ENCODE measurements around the gene CAPZB. TPM values are rescaled to one million over a fixed set of nuclear protein-coding genes. Genes with fewer than 3 reads are reported as not detected.

CAPZB gene
- total and polyA plus RNA-seq, 7 experiments from 2014 or later: 216 to 559 (median 327) TPM

- CTCF ChIA-PET: interaction anchor here (1.1 to 1.4 kb wide), 2 partner anchors 10 to 93 kb away, joined by 3 to 4 read pairs; no protein-coding TSS in a partner anchor
- peak in 4 of 9 donors; percentile 31 to 46 (median 38) for DNase-seq
These were observed 971 bp downstream of the CAPZB start for GRCh38 chr1:19484338-19484797.

GRCh38 chr1:19483691-19484090 is 1.6 kb downstream of the CAPZB start:
- CTCF ChIA-PET: interaction anchor here (1.1 to 1.6 kb wide), 7 partner anchors 9 to 93 kb away, joined by 3 to 5 read pairs (median 4); no protein-coding TSS in a partner anchor
- H3K27ac Mint-ChIP-seq: peak overlapping the region; percentile 86 to 97 (median 92)
- H3K9me3 Mint-ChIP-seq: no peaks in the 10 kb centered on the region
- no peaks in the 10 kb centered on the region for H3K27me3 ChIP-seq (ENCODE audit: control insufficient read depth in 2 of 2, insufficient read depth in 2 of 2, low read length in 2 of 2)
- peaks cover 69 to 75% of the 10 kb centered on the region in 2 donors for H3K4me1 ChIP-seq (ENCODE audit: control insufficient read depth in 2 of 2, insufficient read depth in 2 of 2, low read length in 2 of 2)
- intact Hi-C loops (cut with micrococcal nuclease): loop anchor here (1.0 to 10.0 kb wide), 6 partner anchors 14 to 529 kb away; partner anchors contain the start of genes IFFO2 (in 1 of the 2), NBL1 (in 1 of the 2) and UBR4 (in 1 of the 2)
- peak overlapping the region; percentile 65 for H3K4me3 ChIP-seq (ENCODE audit: low read length)
- peaks cover 0 to 25% (median 0%) of the 10 kb centered on the region in 3 experiments for H3K36me3 ChIP-seq (ENCODE audit: control insufficient read depth in 2 of 3, insufficient read depth in 3 of 3, low read length in 3 of 3)
- peak overlapping the region; percentile 88 to 98 (median 94) for H3K4me3 Mint-ChIP-seq
- no peaks in the 10 kb centered on the region for H3K9me3 ChIP-seq (ENCODE audit: control insufficient read depth in 2 of 3, low read length in 3 of 3)
- DNase-seq (no peak), ATAC-seq (no peak)
- H3K36me3 Mint-ChIP-seq: peaks cover 0 to 25% (median 11%) of the 10 kb centered on the region in 5 donors
- no peaks in the 10 kb centered on the region for H3K27me3 Mint-ChIP-seq
- peak overlapping the region; percentile 97 for H3K27ac ChIP-seq (ENCODE audit: low read depth, low read length)
- POLR2A ChIA-PET: interaction anchor here (0.6 to 13.5 kb wide), 10 partner anchors 10 to 1691 kb away, joined by 3 to 492 read pairs (median 4); a partner anchor contains a TSS
- peaks cover 70 to 82% (median 78%) of the 10 kb centered on the region in 7 donors for H3K4me1 Mint-ChIP-seq

More at GRCh38 chr1:19484338-19484797, 971 bp downstream of the CAPZB start:
- no peaks in the 10 kb centered on the region for H3K27me3 ChIP-seq (ENCODE audit: control insufficient read depth in 2 of 2, insufficient read depth in 2 of 2, low read length in 2 of 2)
- Mint-ChIP-seq H3K4me1 (peaks cover 71 to 79% (median 75%) of the 10 kb centered on the region in 7 donors), H3K36me3 (peaks cover 0 to 25% (median 11%) of the 10 kb centered on the region in 5 donors), H3K27ac (peak overlapping the region; percentile 86 to 97 (median 92)), H3K27me3 (no peaks in the 10 kb centered on the region), H3K4me3 (peak overlapping the region; percentile 88 to 98 (median 94)), H3K9me3 (no peaks in the 10 kb centered on the region)
- POLR2A ChIA-PET: interaction anchor here (0.6 to 13.5 kb wide), 10 partner anchors 17 to 1691 kb away, joined by 3 to 492 read pairs (median 4); a partner anchor contains a TSS
- ATAC-seq: no peak
- peaks cover 0 to 22% (median 0%) of the 10 kb centered on the region in 3 experiments for H3K36me3 ChIP-seq (ENCODE audit: control insufficient read depth in 2 of 3, insufficient read depth in 3 of 3, low read length in 3 of 3)
- H3K27ac ChIP-seq (ENCODE audit: low read depth, low read length): peak overlapping the region; percentile 97
- H3K4me1 ChIP-seq (ENCODE audit: control insufficient read depth in 2 of 2, insufficient read depth in 2 of 2, low read length in 2 of 2): peaks cover 64 to 71% of the 10 kb centered on the region in 2 donors
- intact Hi-C loops (cut with micrococcal nuclease): loop anchor here (2.0 to 10.0 kb wide), 4 partner anchors 37 to 530 kb away; partner anchors contain the start of genes IFFO2 (in 1 of the 2), NBL1 (in 1 of the 2) and UBR4 (in 1 of the 2)
- peak overlapping the region; percentile 65 for H3K4me3 ChIP-seq (ENCODE audit: low read length)
- no peaks in the 10 kb centered on the region for H3K9me3 ChIP-seq (ENCODE audit: control insufficient read depth in 2 of 3, low read length in 3 of 3)

DNA sequence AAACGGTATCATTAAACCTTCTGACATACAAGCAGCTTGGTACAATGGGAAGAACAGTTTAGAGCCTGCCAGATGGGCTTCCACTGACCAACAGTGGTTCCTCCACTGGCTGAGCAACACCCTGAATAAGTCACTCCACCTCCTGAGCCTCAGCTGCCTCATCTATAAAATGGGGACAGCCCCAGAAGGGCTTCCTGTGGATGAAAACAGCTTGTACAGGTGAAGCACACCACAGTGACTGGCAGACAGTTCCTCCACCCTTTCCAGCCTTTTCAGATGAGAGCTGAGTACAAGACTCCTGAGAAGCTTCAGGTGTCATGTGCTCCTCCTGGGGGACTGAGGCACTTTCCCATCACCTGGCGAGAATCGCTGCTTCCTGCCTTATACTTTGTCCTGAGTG is 2.1 kb downstream of the CAPZB start:
- Mint-ChIP-seq H3K9me3 (no peaks in the 10 kb centered on the region), H3K4me3 (peak overlapping the region; percentile 88 to 98 (median 94)), H3K27ac (peak overlapping the region; percentile 86 to 97 (median 92)), H3K36me3 (peaks cover 0 to 25% (median 11%) of the 10 kb centered on the region in 5 donors), H3K4me1 (peaks cover 71 to 82% (median 79%) of the 10 kb centered on the region in 7 donors), H3K27me3 (no peaks in the 10 kb centered on the region)
- Histone ChIP-seq H3K4me3 (ENCODE audit: low read length) (peak overlapping the region; percentile 65), H3K9me3 (ENCODE audit: control insufficient read depth in 2 of 3, low read length in 3 of 3) (no peaks in the 10 kb centered on the region), H3K27me3 (ENCODE audit: control insufficient read depth in 2 of 2, insufficient read depth in 2 of 2, low read length in 2 of 2) (no peaks in the 10 kb centered on the region), H3K36me3 (ENCODE audit: control insufficient read depth in 2 of 3, insufficient read depth in 3 of 3, low read length in 3 of 3) (peaks cover 0 to 25% (median 0%) of the 10 kb centered on the region in 3 experiments), H3K27ac (ENCODE audit: low read depth, low read length) (peak overlapping the region; percentile 97), H3K4me1 (ENCODE audit: control insufficient read depth in 2 of 2, insufficient read depth in 2 of 2, low read length in 2 of 2) (peaks cover 72 to 75% of the 10 kb centered on the region in 2 donors)
- intact Hi-C loops (cut with micrococcal nuclease): loop anchor here (1.0 to 10.0 kb wide), 4 partner anchors 14 to 528 kb away; partner anchors contain the start of gene IFFO2 (in 1 of the 2)
- CTCF ChIA-PET: interaction anchor here (0.9 to 1.6 kb wide), 8 partner anchors 9 to 92 kb away, joined by 3 to 5 read pairs (median 4); no protein-coding TSS in a partner anchor
- DNase-seq (peak in 2 of 9 donors; percentile 24 to 51), ATAC-seq (no peak)
- POLR2A ChIA-PET: interaction anchor here (0.6 to 13.5 kb wide), 9 partner anchors 11 to 114 kb away, joined by 3 to 492 read pairs (median 4); a partner anchor contains a TSS

GRCh38 chr1:19481826-19482398 is 3.4 kb downstream of the CAPZB start:
- peak overlapping the region; percentile 42 to 98 (median 94) for H3K4me3 Mint-ChIP-seq

GRCh38 chr1:19480282-19480681 is 5.1 kb downstream of the CAPZB start:
- Histone ChIP-seq H3K27ac (ENCODE audit: low read depth, low read length) (peak overlapping the region; percentile 75), H3K9me3 (ENCODE audit: control insufficient read depth in 2 of 3, low read length in 3 of 3) (no peaks in the 10 kb centered on the region), H3K4me1 (ENCODE audit: control insufficient read depth in 2 of 2, insufficient read depth in 2 of 2, low read length in 2 of 2) (peaks cover 87 to 89% of the 10 kb centered on the region in 2 donors), H3K4me3 (ENCODE audit: low read length) (no peak overlapping the region), H3K36me3 (ENCODE audit: control insufficient read depth in 2 of 3, insufficient read depth in 3 of 3, low read length in 3 of 3) (peaks cover 0 to 25% (median 0%) of the 10 kb centered on the region in 3 experiments), H3K27me3 (ENCODE audit: control insufficient read depth in 2 of 2, insufficient read depth in 2 of 2, low read length in 2 of 2) (no peaks in the 10 kb centered on the region)
- ATAC-seq (no peak), DNase-seq (no peak)
- Mint-ChIP-seq H3K9me3 (no peaks in the 10 kb centered on the region), H3K27me3 (no peaks in the 10 kb centered on the region), H3K4me1 (peaks cover 74 to 89% (median 86%) of the 10 kb centered on the region in 7 donors), H3K36me3 (peaks cover 0 to 23% (median 14%) of the 10 kb centered on the region in 5 donors), H3K27ac (peak overlapping the region; percentile 63 to 97 (median 89)), H3K4me3 (peak overlapping the region in 9 of 10 donors; percentile 32 to 98 (median 58))
- ChIA-PET CTCF (interaction anchor here (0.6 to 1.8 kb wide), 4 partner anchors 9 to 68 kb away, joined by 3 to 6 read pairs (median 4); no protein-coding TSS in a partner anchor), POLR2A (interaction anchor here (0.6 to 13.5 kb wide), 4 partner anchors 13 to 43 kb away, joined by 3 to 492 read pairs (median 4); no protein-coding TSS in a partner anchor)
- intact Hi-C loops (cut with micrococcal nuclease): loop anchor here (5.0 to 10.0 kb wide), 2 partner anchors 33 to 525 kb away; partner anchors contain the start of gene IFFO2 (in 1 of the 2)

More at GRCh38 chr1:19481826-19482398, 3.4 kb downstream of the CAPZB start:
- no peak for DNase-seq
- H3K4me1 ChIP-seq (ENCODE audit: control insufficient read depth in 2 of 2, insufficient read depth in 2 of 2, low read length in 2 of 2): peaks cover 76 to 79% of the 10 kb centered on the region in 2 donors
- Mint-ChIP-seq H3K27ac (peak overlapping the region; percentile 12 to 97 (median 86)), H3K27me3 (no peaks in the 10 kb centered on the region), H3K36me3 (peaks cover 0 to 25% (median 11%) of the 10 kb centered on the region in 5 donors), H3K9me3 (no peaks in the 10 kb centered on the region), H3K4me1 (peaks cover 72 to 83% (median 81%) of the 10 kb centered on the region in 7 donors)
- POLR2A ChIA-PET: interaction anchor here (0.8 to 13.5 kb wide), 5 partner anchors 14 to 166 kb away, joined by 3 to 492 read pairs (median 4); no protein-coding TSS in a partner anchor
- H3K4me3 ChIP-seq (ENCODE audit: low read length): peak overlapping the region; percentile 8
- H3K27ac ChIP-seq (ENCODE audit: low read depth, low read length): peak overlapping the region; percentile 97
- H3K36me3 ChIP-seq (ENCODE audit: control insufficient read depth in 2 of 3, insufficient read depth in 3 of 3, low read length in 3 of 3): peaks cover 0 to 25% (median 0%) of the 10 kb centered on the region in 3 experiments
- H3K27me3 ChIP-seq (ENCODE audit: control insufficient read depth in 2 of 2, insufficient read depth in 2 of 2, low read length in 2 of 2): no peaks in the 10 kb centered on the region
- ATAC-seq: no peak
- CTCF ChIA-PET: interaction anchor here (0.6 to 1.6 kb wide), 4 partner anchors 18 to 136 kb away, joined by 3 read pairs; no protein-coding TSS in a partner anchor
- no peaks in the 10 kb centered on the region for H3K9me3 ChIP-seq (ENCODE audit: control insufficient read depth in 2 of 3, low read length in 3 of 3)
- intact Hi-C loops (cut with micrococcal nuclease): loop anchor here (5.0 to 10.0 kb wide), 2 partner anchors 35 to 527 kb away; partner anchors contain the start of gene IFFO2 (in 1 of the 2)

All from naive thymus-derived CD4-positive, alpha-beta T cell (primary cell).